Gastrocnemius medialis (tissue), 4 donors: ENCODE results near the gene PLCXD3.

Experiments used
- CTCF ChIP-seq, 5 experiments: fragments of 450-650 bp in 3 of 5; fragments of 200-600 bp in 2 of 5; sonication (generic) in 2 of 5; IDR thresholded peaks in 4 of 5; conservative IDR thresholded peaks in 1 of 5; 1 replicate in 4 of 5; 2 replicates in 1 of 5; pipeline ENCODE4 v1.5.1; 2016 to 2019; ENCODE audit warnings: antibody characterized with exemption in 5 of 5, mild to moderate bottlenecking in 3 of 5, moderate library complexity in 3 of 5
- POLR2A ChIP-seq, 2 donors: fragments of 450-650 bp; IDR thresholded peaks; one replicate each; pipeline ENCODE4 v1.6.1; 2017; ENCODE audit warnings: antibody characterized with exemption in 2 of 2, mild to moderate bottlenecking in 2 of 2, moderate library complexity in 2 of 2

- TF ChIP-seq CTCF (IDR thresholded peaks at IDR 0.05 in 4 of 5, conservative IDR thresholded peaks at IDR 0.05 in 1 of 5), result no peak
- no peak for TF ChIP-seq POLR2A (IDR thresholded peaks at IDR 0.05)
Observed at GRCh38 chr5:41363343-41363986, 146.9 kb downstream of the PLCXD3 start.
